A673 (cell line): ENCODE results near the gene SPATA16. TPM values are rescaled to one million over a fixed set of nuclear protein-coding genes. Genes with fewer than 3 reads are reported as not detected.

Experiments
- BruUV-seq: library from RNA; stranded (reverse); fragments of 400-500 nt; replicated peaks from 2 replicates; lab custom pipeline; 2021; lab: Mats Ljungman, UMichigan
- CTCF ChIA-PET: fragments of 300-600 bp; sonication (Branson Sonifier 250); formaldehyde crosslinking; loops from one replicate; lab custom pipeline; 2022; ENCODE audit warnings: antibody characterized with exemption; lab: Charles Lee
- POLR2A ChIA-PET: fragments of 300-600 bp; sonication (Branson Sonifier 250); formaldehyde crosslinking; loops from one replicate; lab custom pipeline; 2022; ENCODE audit warnings: antibody characterized with exemption; ENCODE audit not compliant: low non-redundant PET; lab: Charles Lee
- DNase-seq: peaks from one replicate; pipeline ENCODE4 v3.0.0-alpha.2; 2015; ENCODE audit warnings: low spot score
- H3K27ac ChIP-seq: fragments of 200-600 bp; sonication (generic); 2 replicates; pipeline ENCODE4 v1.5.1; 2016; ENCODE audit warnings: mixed run types, low read depth, mild to moderate bottlenecking, mixed read lengths, antibody characterized with exemption, low read length; ENCODE audit not compliant: poor library complexity, severe bottlenecking
- H3K27me3 ChIP-seq: fragments of 200-600 bp; sonication (generic); replicated peaks from 2 replicates; pipeline ENCODE4 v1.6.1; 2017; ENCODE audit warnings: mixed run types, low read depth, mild to moderate bottlenecking, mixed read lengths, antibody characterized with exemption, low read length; ENCODE audit not compliant: insufficient read depth, poor library complexity
- H3K36me3 ChIP-seq: fragments of 200-600 bp; sonication (generic); 2 replicates; pipeline ENCODE4 v1.6.1; 2016; ENCODE audit warnings: mixed run types, mild to moderate bottlenecking, mixed read lengths, antibody characterized with exemption, low read length; ENCODE audit not compliant: insufficient read depth, poor library complexity, severe bottlenecking
- H3K4me1 ChIP-seq: fragments of 200-600 bp; sonication (generic); 2 replicates; pipeline ENCODE4 v1.6.1; 2017; ENCODE audit warnings: mixed run types, mild to moderate bottlenecking, mixed read lengths, antibody characterized with exemption, low read length; ENCODE audit not compliant: insufficient read depth, poor library complexity, severe bottlenecking
- H3K4me3 ChIP-seq: fragments of 200-600 bp; sonication (generic); 2 replicates; pipeline ENCODE4 v1.5.1; 2016; ENCODE audit warnings: low read depth, mixed run types, mild to moderate bottlenecking, mixed read lengths, low read length; ENCODE audit not compliant: poor library complexity, severe bottlenecking
- H3K9me3 ChIP-seq: fragments of 200-600 bp; sonication (generic); 2 replicates; pipeline ENCODE4 v1.6.1; 2016; ENCODE audit warnings: mixed run types, low read depth, mild to moderate bottlenecking, mixed read lengths, antibody characterized with exemption, low read length; ENCODE audit not compliant: poor library complexity, severe bottlenecking
- EZH2 ChIP-seq: fragments of 200-600 bp; sonication (generic); IDR thresholded peaks from 2 replicates; pipeline ENCODE4 v1.6.1; 2017; ENCODE audit warnings: borderline replicate concordance, low read depth, mild to moderate bottlenecking, mixed read lengths, antibody characterized with exemption, low read length; ENCODE audit not compliant: poor library complexity, severe bottlenecking
- intact Hi-C: fragments of 100-400 bp; cut with micrococcal nuclease; formaldehyde crosslinking; loops from one replicate; pipeline ENCODE4 v1.10.0; 2022; ENCODE audit not compliant: unreplicated experiment
- total RNA-seq: library from RNA; stranded (reverse); gene quantifications from 2 replicates; pipeline ENCODE4 v1.2.3, GENCODE V29; 2021
- TF ChIP-seq, protein P1 (sequence below): fragments of 300-800, 200-600 bp; sonication (generic); conservative IDR thresholded peaks from 2 replicates; pipeline ENCODE4 v1.5.1; 2017; ENCODE audit warnings: low read depth, mild to moderate bottlenecking, antibody characterized with exemption, low read length, moderate library complexity, mixed read lengths

SPATA16 gene
- total RNA-seq, 1 experiment from 2014 or later = not detected

GRCh38 chr3:173038484-173038871 is 102.6 kb downstream of the SPATA16 start:
- Histone ChIP-seq H3K27me3 (no peaks in the 10 kb centered on the region), H3K4me1 (no peaks in the 10 kb centered on the region), H3K4me3 (no peak overlapping the region), H3K9me3 (no peaks in the 10 kb centered on the region), H3K36me3 (no peaks in the 10 kb centered on the region), H3K27ac (no peak overlapping the region)
- ChIA-PET POLR2A (no interaction called here), CTCF (no interaction called here)
- DNase-seq = no peak
- intact Hi-C loops = no loop called here
- TF ChIP-seq EZH2 = no peak
- TF ChIP-seq, protein P1, sequence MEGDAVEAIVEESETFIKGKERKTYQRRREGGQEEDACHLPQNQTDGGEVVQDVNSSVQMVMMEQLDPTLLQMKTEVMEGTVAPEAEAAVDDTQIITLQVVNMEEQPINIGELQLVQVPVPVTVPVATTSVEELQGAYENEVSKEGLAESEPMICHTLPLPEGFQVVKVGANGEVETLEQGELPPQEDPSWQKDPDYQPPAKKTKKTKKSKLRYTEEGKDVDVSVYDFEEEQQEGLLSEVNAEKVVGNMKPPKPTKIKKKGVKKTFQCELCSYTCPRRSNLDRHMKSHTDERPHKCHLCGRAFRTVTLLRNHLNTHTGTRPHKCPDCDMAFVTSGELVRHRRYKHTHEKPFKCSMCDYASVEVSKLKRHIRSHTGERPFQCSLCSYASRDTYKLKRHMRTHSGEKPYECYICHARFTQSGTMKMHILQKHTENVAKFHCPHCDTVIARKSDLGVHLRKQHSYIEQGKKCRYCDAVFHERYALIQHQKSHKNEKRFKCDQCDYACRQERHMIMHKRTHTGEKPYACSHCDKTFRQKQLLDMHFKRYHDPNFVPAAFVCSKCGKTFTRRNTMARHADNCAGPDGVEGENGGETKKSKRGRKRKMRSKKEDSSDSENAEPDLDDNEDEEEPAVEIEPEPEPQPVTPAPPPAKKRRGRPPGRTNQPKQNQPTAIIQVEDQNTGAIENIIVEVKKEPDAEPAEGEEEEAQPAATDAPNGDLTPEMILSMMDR = no peak
- BruUV-seq = no TSS peak

DNA sequence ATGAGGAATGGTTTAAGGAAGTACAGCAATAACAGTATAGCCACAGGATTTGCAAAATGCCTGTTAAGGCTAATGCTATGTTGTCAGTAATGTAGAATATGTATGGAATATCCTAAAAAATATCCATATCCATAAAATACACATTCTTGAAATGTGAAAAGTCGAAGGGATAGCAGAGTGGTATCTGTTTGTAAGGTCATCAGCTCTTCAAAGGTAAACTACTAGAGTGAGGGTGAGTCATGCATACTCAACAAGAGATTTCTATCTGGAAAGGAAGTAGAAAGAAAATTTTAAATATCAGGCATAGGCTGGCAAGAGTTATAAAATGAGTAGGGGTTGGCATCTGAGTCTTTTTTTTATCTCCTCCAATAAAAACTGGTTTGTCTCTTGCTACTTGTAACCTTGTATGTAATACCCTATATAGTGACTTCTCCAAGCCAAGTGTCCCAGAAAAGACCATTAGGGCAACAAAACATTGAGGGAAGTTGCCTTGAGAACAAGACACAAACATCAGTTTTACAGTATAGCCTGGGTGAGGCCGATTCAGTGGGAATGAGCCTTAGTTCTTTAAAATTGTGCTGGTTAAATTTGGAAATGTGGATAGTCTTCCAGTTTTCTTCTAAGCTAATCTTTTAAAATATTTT is 103.1 kb downstream of the SPATA16 start:
- DNase-seq = no peak
- Histone ChIP-seq H3K9me3 (no peaks in the 10 kb centered on the region), H3K27me3 (no peaks in the 10 kb centered on the region), H3K4me3 (no peak overlapping the region), H3K4me1 (no peaks in the 10 kb centered on the region), H3K36me3 (no peaks in the 10 kb centered on the region), H3K27ac (no peak overlapping the region)
- TF ChIP-seq EZH2 = no peak
- TF ChIP-seq, protein P1 = no peak
- BruUV-seq = no TSS peak
- POLR2A ChIA-PET = no interaction called here
- intact Hi-C loops = no loop called here
- CTCF ChIA-PET = no interaction called here

DNA sequence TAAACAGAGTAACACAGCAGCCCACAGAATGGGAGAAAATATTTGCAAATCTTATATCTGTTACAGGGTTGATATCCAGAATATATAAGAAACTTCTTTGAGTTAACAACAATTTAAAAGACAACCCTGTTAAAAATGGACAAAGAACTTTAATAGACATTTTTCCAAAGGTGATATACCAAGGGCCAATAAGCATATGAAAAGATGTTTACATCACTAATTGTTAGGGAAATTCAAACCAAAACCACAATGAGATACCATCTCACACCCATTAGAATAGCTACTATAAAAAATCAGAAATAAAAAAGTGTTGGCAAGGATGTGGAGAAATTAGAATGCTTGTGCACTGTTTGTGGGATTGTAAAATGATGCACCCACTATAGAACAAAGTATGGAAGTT is 110.8 kb downstream of the SPATA16 start:
- Histone ChIP-seq H3K27ac (no peak overlapping the region), H3K27me3 (no peaks in the 10 kb centered on the region), H3K4me3 (no peak overlapping the region), H3K4me1 (peaks cover 9% of the 10 kb centered on the region), H3K36me3 (no peaks in the 10 kb centered on the region), H3K9me3 (no peaks in the 10 kb centered on the region)
- TF ChIP-seq, protein P1 = no peak
- TF ChIP-seq EZH2 = no peak
- POLR2A ChIA-PET = no interaction called here
- intact Hi-C loops = no loop called here
- no TSS peak for BruUV-seq
- CTCF ChIA-PET = no interaction called here
- no peak for DNase-seq
